ENCODE data around the gene GSS. TPM values are rescaled to one million over a fixed set of nuclear protein-coding genes. Genes with fewer than 3 reads are reported as not detected.

The GSS gene
- total and polyA plus RNA-seq, 2 donors (not counting 1 experiment from before 2014, with no cell fraction given): 55.3 to 71.3 TPM

DNA sequence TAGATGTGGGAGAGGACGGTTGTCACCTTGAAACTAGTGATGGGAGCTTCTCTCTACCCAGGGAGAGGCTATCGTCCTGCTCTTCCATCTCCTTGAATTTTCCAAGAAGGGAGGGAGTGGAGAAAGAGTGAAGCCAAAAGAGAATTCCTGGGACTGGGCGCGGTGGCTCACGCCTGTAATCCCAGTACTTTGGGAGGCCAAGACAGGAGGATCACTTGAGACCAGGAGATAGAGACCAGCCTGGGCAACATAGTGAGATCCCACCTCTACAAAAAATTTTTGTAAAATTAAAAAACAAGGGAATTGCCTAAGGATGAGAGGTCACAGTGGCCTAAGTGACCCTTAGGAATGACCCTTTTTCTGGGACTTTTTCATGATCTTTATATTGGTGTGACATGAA is 8.9 kb upstream of the GSS start:
- no peaks in the 10 kb centered on the region for H3K4me1 ChIP-seq (ENCODE audit: control insufficient read depth, extremely low read depth, insufficient read depth, low read length)
- H2AFZ ChIP-seq (ENCODE audit: low read length): no peak overlapping the region
- no peak overlapping the region for H3K9ac ChIP-seq (ENCODE audit: insufficient read depth, low read length)

DNA sequence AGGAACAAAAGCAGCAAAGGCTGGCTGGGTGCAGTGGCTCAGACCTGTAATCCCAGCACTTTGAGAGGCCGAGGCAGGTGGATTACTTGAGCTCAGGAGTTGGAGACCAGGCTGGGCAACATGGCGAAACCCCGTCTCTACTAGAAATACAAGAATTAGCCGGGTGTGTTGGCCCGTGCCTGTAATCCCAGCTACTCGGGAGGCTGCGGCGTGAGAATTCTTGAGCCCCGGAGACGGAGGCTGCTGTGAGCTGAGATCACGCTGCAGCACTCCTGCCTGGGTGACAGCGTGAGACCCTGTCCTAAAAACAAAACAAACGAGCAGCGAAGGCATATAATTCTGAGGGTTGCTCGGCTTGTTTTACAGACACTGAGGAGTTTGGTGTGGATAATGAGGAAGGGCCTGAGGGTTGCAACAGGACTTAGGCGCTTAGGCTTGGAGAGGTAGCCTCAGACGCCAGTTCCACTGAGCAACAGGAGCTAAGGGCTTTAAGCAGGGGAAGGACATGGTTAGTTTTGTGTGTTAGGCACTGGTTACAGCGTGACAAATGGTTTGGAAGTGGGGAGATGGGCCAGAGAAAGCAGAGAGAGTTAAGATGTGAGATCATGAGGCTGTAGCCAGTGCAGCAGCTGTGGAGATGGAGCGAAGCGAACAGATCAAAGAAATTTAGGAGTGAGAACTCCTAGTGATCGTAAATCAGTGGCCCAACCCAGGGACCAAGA is 1.3 kb upstream of the GSS start:
- no peak overlapping the region for H3K9ac ChIP-seq (ENCODE audit: insufficient read depth, low read length)
- H3K4me3 ChIP-seq (replicated peaks in 1 of 4; ENCODE audit: control extremely low read depth in 1 of 4, insufficient read depth in 1 of 4, low read depth in 3 of 4, low read length in 4 of 4): no peak overlapping the region
- peaks cover 4% of the 10 kb centered on the region for H3K4me1 ChIP-seq (ENCODE audit: control insufficient read depth, extremely low read depth, insufficient read depth, low read length)
- no peak for TF ChIP-seq EZH2 (IDR thresholded peaks at IDR 0.05; ENCODE audit: low read length, missing control alignments)
- TF ChIP-seq, protein P1, sequence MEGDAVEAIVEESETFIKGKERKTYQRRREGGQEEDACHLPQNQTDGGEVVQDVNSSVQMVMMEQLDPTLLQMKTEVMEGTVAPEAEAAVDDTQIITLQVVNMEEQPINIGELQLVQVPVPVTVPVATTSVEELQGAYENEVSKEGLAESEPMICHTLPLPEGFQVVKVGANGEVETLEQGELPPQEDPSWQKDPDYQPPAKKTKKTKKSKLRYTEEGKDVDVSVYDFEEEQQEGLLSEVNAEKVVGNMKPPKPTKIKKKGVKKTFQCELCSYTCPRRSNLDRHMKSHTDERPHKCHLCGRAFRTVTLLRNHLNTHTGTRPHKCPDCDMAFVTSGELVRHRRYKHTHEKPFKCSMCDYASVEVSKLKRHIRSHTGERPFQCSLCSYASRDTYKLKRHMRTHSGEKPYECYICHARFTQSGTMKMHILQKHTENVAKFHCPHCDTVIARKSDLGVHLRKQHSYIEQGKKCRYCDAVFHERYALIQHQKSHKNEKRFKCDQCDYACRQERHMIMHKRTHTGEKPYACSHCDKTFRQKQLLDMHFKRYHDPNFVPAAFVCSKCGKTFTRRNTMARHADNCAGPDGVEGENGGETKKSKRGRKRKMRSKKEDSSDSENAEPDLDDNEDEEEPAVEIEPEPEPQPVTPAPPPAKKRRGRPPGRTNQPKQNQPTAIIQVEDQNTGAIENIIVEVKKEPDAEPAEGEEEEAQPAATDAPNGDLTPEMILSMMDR (conservative IDR thresholded peaks at IDR 0.05 in 1 of 2, IDR thresholded peaks at IDR 0.05 in 1 of 2; ENCODE audit: low read depth in 1 of 2, low read length in 2 of 2): no peak
- H3K4me2 ChIP-seq (ENCODE audit: extremely low read depth, insufficient read depth, low read length): no peak overlapping the region
- H3K27me3 ChIP-seq (ENCODE audit: control insufficient read depth, insufficient read depth, low read length): no peaks in the 10 kb centered on the region
- H2AFZ ChIP-seq (ENCODE audit: low read length): peak overlapping the region; percentile 26
- no peaks in the 10 kb centered on the region for H3K36me3 ChIP-seq (ENCODE audit: control insufficient read depth, insufficient read depth, low read length)
- H3K27ac ChIP-seq (ENCODE audit: insufficient read depth, low read length): no peak overlapping the region
- no peak for DNase-seq (ENCODE audit: low read depth in 2 of 2)
- H4K20me1 ChIP-seq (ENCODE audit: control insufficient read depth, extremely low read depth, insufficient read depth, low read length): no peaks in the 10 kb centered on the region
- peaks cover 7% of the 10 kb centered on the region for H3K79me2 ChIP-seq (ENCODE audit: control insufficient read depth, insufficient read depth, low read length)
- H3K9me3 ChIP-seq (ENCODE audit: control insufficient read depth, insufficient read depth, low read depth, low read length): no peaks in the 10 kb centered on the region

More for the DNA sequence above, 8.9 kb upstream of the GSS start:
- no peak for DNase-seq (ENCODE audit: low read depth in 2 of 2)
- no peaks in the 10 kb centered on the region for H3K36me3 ChIP-seq (ENCODE audit: control insufficient read depth, insufficient read depth, low read length)
- no peak overlapping the region for H3K27ac ChIP-seq (ENCODE audit: insufficient read depth, low read length)
- no peak overlapping the region for H3K4me3 ChIP-seq (replicated peaks in 1 of 4; ENCODE audit: control extremely low read depth in 1 of 4, insufficient read depth in 1 of 4, low read depth in 3 of 4, low read length in 4 of 4)
- no peaks in the 10 kb centered on the region for H3K27me3 ChIP-seq (ENCODE audit: control insufficient read depth, insufficient read depth, low read length)
- TF ChIP-seq EZH2 (IDR thresholded peaks at IDR 0.05; ENCODE audit: low read length, missing control alignments): no peak
- TF ChIP-seq, protein P1 (conservative IDR thresholded peaks at IDR 0.05 in 1 of 2, IDR thresholded peaks at IDR 0.05 in 1 of 2; ENCODE audit: low read depth in 1 of 2, low read length in 2 of 2): no peak
- no peak overlapping the region for H3K4me2 ChIP-seq (ENCODE audit: extremely low read depth, insufficient read depth, low read length)
- no peaks in the 10 kb centered on the region for H4K20me1 ChIP-seq (ENCODE audit: control insufficient read depth, extremely low read depth, insufficient read depth, low read length)
- no peaks in the 10 kb centered on the region for H3K9me3 ChIP-seq (ENCODE audit: control insufficient read depth, insufficient read depth, low read depth, low read length)
- H3K79me2 ChIP-seq (ENCODE audit: control insufficient read depth, insufficient read depth, low read length): no peaks in the 10 kb centered on the region

DNA sequence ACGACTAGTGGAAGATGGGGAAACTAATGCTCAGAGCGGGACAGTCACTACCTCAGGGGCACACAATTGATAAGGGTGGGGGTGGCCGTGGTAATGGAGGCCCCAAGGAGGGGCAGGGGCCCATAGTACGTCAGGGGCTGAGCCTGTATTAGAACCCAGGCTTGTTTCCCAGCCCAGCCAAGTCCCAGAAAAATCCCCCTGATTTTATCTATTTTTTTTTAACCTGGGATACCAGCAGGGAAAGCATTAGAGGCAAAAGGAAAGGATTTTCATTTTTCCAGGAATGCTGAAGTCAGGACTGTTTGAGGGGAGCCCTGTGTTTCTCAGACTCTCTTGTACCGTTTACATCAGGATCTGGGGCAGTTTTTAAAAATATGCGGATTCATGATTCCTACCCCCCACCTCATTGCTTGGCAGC is 444 bp upstream of the GSS start:
- Histone ChIP-seq H3K27ac (ENCODE audit: insufficient read depth, low read length) (peak overlapping the region; percentile 90), H3K9me3 (ENCODE audit: control insufficient read depth, insufficient read depth, low read depth, low read length) (no peaks in the 10 kb centered on the region), H3K4me1 (ENCODE audit: control insufficient read depth, extremely low read depth, insufficient read depth, low read length) (peaks cover 4% of the 10 kb centered on the region), H3K4me2 (ENCODE audit: extremely low read depth, insufficient read depth, low read length) (peak overlapping the region; percentile 99), H3K4me3 (replicated peaks in 1 of 4; ENCODE audit: control extremely low read depth in 1 of 4, insufficient read depth in 1 of 4, low read depth in 3 of 4, low read length in 4 of 4) (peak overlapping the region; percentile 46 to 92 (median 80)), H3K36me3 (ENCODE audit: control insufficient read depth, insufficient read depth, low read length) (no peaks in the 10 kb centered on the region), H3K27me3 (ENCODE audit: control insufficient read depth, insufficient read depth, low read length) (no peaks in the 10 kb centered on the region), H3K79me2 (ENCODE audit: control insufficient read depth, insufficient read depth, low read length) (peaks cover 7% of the 10 kb centered on the region), H3K9ac (ENCODE audit: insufficient read depth, low read length) (peak overlapping the region; percentile 86), H4K20me1 (ENCODE audit: control insufficient read depth, extremely low read depth, insufficient read depth, low read length) (no peaks in the 10 kb centered on the region), H2AFZ (ENCODE audit: low read length) (peak overlapping the region; percentile 89)
- TF ChIP-seq, protein P1 (conservative IDR thresholded peaks at IDR 0.05 in 1 of 2, IDR thresholded peaks at IDR 0.05 in 1 of 2; ENCODE audit: low read depth in 1 of 2, low read length in 2 of 2): no peak
- TF ChIP-seq EZH2 (IDR thresholded peaks at IDR 0.05; ENCODE audit: low read length, missing control alignments): no peak
- no peak for DNase-seq (ENCODE audit: low read depth in 2 of 2)
